H1 (cell line): ENCODE results near the gene SNHG17. TPM values are rescaled to one million over a fixed set of nuclear protein-coding genes. Genes with fewer than 3 reads are reported as not detected.
A peak's percentile ranks its signal among the peaks of the same experiment; 100 is the strongest.

Experiments used
- CTCF ChIA-PET: fragments of 300-600 bp; sonication (Branson Sonifier 250); formaldehyde crosslinking; loops from one replicate; lab custom pipeline; 2021; ENCODE audit not compliant: partially characterized antibody; lab: Charles Lee
- POLR2A ChIA-PET: fragments of 300-600 bp; sonication (Branson Sonifier 250); formaldehyde crosslinking; loops from one replicate; lab custom pipeline; 2021; ENCODE audit warnings: inconsistent platforms; ENCODE audit not compliant: partially characterized antibody; lab: Charles Lee
- DNase-seq, 2 experiments: peaks; one replicate each; pipeline versions ENCODE4 v3.0.0 to v3.0.0-alpha.2; 2010 to 2022; ENCODE audit warnings: low spot score in 2 of 2, low read depth in 1 of 2, mixed read lengths in 1 of 2
- FAIRE-seq: peaks from 2 replicates; lab custom pipeline; 2011; peaks lifted over from hg19 to GRCh38; lab: Jason Lieb, UNC
- H2AFZ ChIP-seq: 2 replicates; pipeline ENCODE4 v1.8.1; 2012; ENCODE audit warnings: low read length, inconsistent platforms
- H2AK5ac ChIP-seq: 2 replicates; pipeline ENCODE4 v1.6.1; 2013; ENCODE audit warnings: low read depth, low read length
- H2BK120ac ChIP-seq: replicated peaks from 2 replicates; pipeline ENCODE3; 2013; ENCODE audit warnings: low read depth, low read length, inconsistent platforms
- H2BK12ac ChIP-seq: 2 replicates; pipeline ENCODE4 v1.6.1; 2013; ENCODE audit warnings: low read depth, low read length
- H2BK15ac ChIP-seq: 2 replicates; pipeline ENCODE4 v1.6.1; 2013; ENCODE audit warnings: low read length
- H2BK20ac ChIP-seq: 2 replicates; pipeline ENCODE4 v1.6.1; 2013; ENCODE audit warnings: low read length
- H2BK5ac ChIP-seq: 2 replicates; pipeline ENCODE4 v1.6.1; 2013; ENCODE audit warnings: low read depth, low read length
- H3K14ac ChIP-seq: 2 replicates; pipeline ENCODE4 v1.6.1; 2013; ENCODE audit warnings: inconsistent platforms; ENCODE audit not compliant: insufficient read length
- H3K18ac ChIP-seq: 2 replicates; pipeline ENCODE4 v1.6.1; 2013; ENCODE audit warnings: low read length; ENCODE audit errors: extremely low read depth
- H3K23ac ChIP-seq: 2 replicates; pipeline ENCODE4 v1.6.1; 2013; ENCODE audit warnings: inconsistent platforms; ENCODE audit not compliant: insufficient read length
- H3K23me2 ChIP-seq: 2 replicates; pipeline ENCODE4 v1.6.1; 2013; ENCODE audit warnings: low read depth, low read length
- H3K27ac ChIP-seq: 2 replicates; pipeline ENCODE4 v1.6.1; 2011; ENCODE audit warnings: low read depth, low read length, inconsistent platforms
- H3K27me3 ChIP-seq, 4 experiments: replicated peaks in 1 of 4; 1 replicate in 1 of 4; 2 replicates in 3 of 4; pipeline versions ENCODE4 v1.6.1 to v1.8.1; 2011 to 2013; ENCODE audit warnings: low read length in 3 of 4, mild to moderate bottlenecking in 3 of 4, inconsistent platforms in 2 of 4, mixed read lengths in 2 of 4, moderate library complexity in 1 of 4; ENCODE audit not compliant: control insufficient read depth in 3 of 4, insufficient read depth in 3 of 4; ENCODE audit errors: extremely low read depth in 1 of 4
- H3K36me3 ChIP-seq, 4 experiments: 2 replicates each; pipeline versions ENCODE4 v1.6.1 to v1.8.1; 2011 to 2013; ENCODE audit warnings: mild to moderate bottlenecking in 4 of 4, low read length in 3 of 4, moderate library complexity in 2 of 4, control low read depth in 1 of 4, inconsistent platforms in 1 of 4; ENCODE audit not compliant: insufficient read depth in 4 of 4, control insufficient read depth in 2 of 4
- H3K4ac ChIP-seq: replicated peaks from 2 replicates; pipeline ENCODE3; 2013; ENCODE audit warnings: low read length, low read depth, mixed read lengths, inconsistent platforms; ENCODE audit not compliant: insufficient read length
- H3K4me1 ChIP-seq, 4 experiments: replicated peaks in 1 of 4; 1 replicate in 1 of 4; 2 replicates in 3 of 4; pipeline versions ENCODE4 v1.6.1 to v1.8.1; 2011 to 2013; ENCODE audit warnings: low read length in 3 of 4, inconsistent platforms in 2 of 4, mixed read lengths in 1 of 4; ENCODE audit not compliant: insufficient read depth in 4 of 4, control insufficient read depth in 3 of 4
- H3K4me2 ChIP-seq, 2 experiments: 2 replicates each; pipeline versions ENCODE4 v1.6.1 to v1.8.1; 2011 to 2013; ENCODE audit warnings: low read depth in 2 of 2, low read length in 2 of 2, control low read depth in 1 of 2, inconsistent platforms in 1 of 2, mild to moderate bottlenecking in 1 of 2; ENCODE audit not compliant: insufficient read depth in 1 of 2
- H3K4me3 ChIP-seq, 4 experiments: fragments of 200-600, 300-600 bp in 1 of 4; sonication (generic), shearing (Covaris generic), sonication (Bioruptor Twin) in 1 of 4; 2 replicates each; pipeline versions ENCODE4 v1.5.1 to v1.8.1; 2011 to 2016; ENCODE audit warnings: low read length in 4 of 4, low read depth in 3 of 4, control low read depth in 2 of 4, inconsistent platforms in 2 of 4, mild to moderate bottlenecking in 2 of 4, mixed read lengths in 1 of 4, moderate library complexity in 1 of 4; ENCODE audit not compliant: insufficient read depth in 2 of 4; ENCODE audit errors: extremely low read depth in 1 of 4
- H3K56ac ChIP-seq: replicated peaks from 2 replicates; pipeline ENCODE3; 2013; ENCODE audit warnings: low read depth, mild to moderate bottlenecking, mixed read lengths, low read length, inconsistent platforms; ENCODE audit not compliant: insufficient read length
- H3K79me1 ChIP-seq: 2 replicates; pipeline ENCODE4 v1.6.1; 2013; ENCODE audit warnings: low read depth, low read length, control low read depth
- H3K79me2 ChIP-seq, 2 experiments: 2 replicates each; pipeline versions ENCODE4 v1.6.1 to v1.8.1; 2012 to 2013; ENCODE audit warnings: low read length in 2 of 2, mild to moderate bottlenecking in 2 of 2, inconsistent platforms in 1 of 2; ENCODE audit not compliant: insufficient read depth in 2 of 2, control insufficient read depth in 1 of 2
- H3K9ac ChIP-seq, 4 experiments: replicated peaks in 1 of 4; 1 replicate in 1 of 4; 2 replicates in 3 of 4; pipeline versions ENCODE4 v1.6.1 to v1.8.1; 2011 to 2013; ENCODE audit warnings: low read depth in 3 of 4, low read length in 3 of 4, control low read depth in 2 of 4, mild to moderate bottlenecking in 2 of 4, moderate library complexity in 2 of 4, inconsistent platforms in 1 of 4; ENCODE audit errors: extremely low read depth in 1 of 4
- H3K9me3 ChIP-seq, 2 experiments: 2 replicates each; pipeline versions ENCODE4 v1.6.1 to v1.8.1; 2012 to 2013; ENCODE audit warnings: mild to moderate bottlenecking in 2 of 2, moderate library complexity in 2 of 2, control low read depth in 1 of 2, inconsistent platforms in 1 of 2, low read depth in 1 of 2, low read length in 1 of 2, mixed read lengths in 1 of 2; ENCODE audit not compliant: insufficient read depth in 2 of 2
- H4K20me1 ChIP-seq, 2 experiments: replicated peaks in 1 of 2; 2 replicates each; pipeline versions ENCODE3 to v1.8.1; 2011 to 2013; ENCODE audit warnings: inconsistent platforms in 2 of 2, low read length in 2 of 2, mild to moderate bottlenecking in 1 of 2; ENCODE audit not compliant: insufficient read depth in 2 of 2, control insufficient read depth in 1 of 2
- H4K5ac ChIP-seq: 2 replicates; pipeline ENCODE4 v1.6.1; 2013; ENCODE audit warnings: low read length, low read depth, mixed read lengths, inconsistent platforms; ENCODE audit not compliant: insufficient read length
- H4K8ac ChIP-seq: 2 replicates; pipeline ENCODE4 v1.8.0; 2013; ENCODE audit warnings: mild to moderate bottlenecking, moderate library complexity, low read length, inconsistent platforms; ENCODE audit not compliant: insufficient read depth; ENCODE audit errors: extremely low read depth
- H4K91ac ChIP-seq: replicated peaks from 2 replicates; pipeline ENCODE3; 2013; ENCODE audit warnings: low read length, mixed read lengths, inconsistent platforms; ENCODE audit not compliant: insufficient read length
- ASH2L ChIP-seq: fragments of 200-600, 300-600 bp; sonication (generic); IDR thresholded peaks from one replicate; pipeline ENCODE4 v1.7.1; 2017; ENCODE audit warnings: low read length
- ATF2 ChIP-seq: IDR thresholded peaks from 2 replicates; pipeline ENCODE4 v1.6.1; 2012; ENCODE audit warnings: low read length, inconsistent platforms
- BACH1 ChIP-seq: IDR thresholded peaks from 2 replicates; pipeline ENCODE4 v1.6.1; 2012; ENCODE audit warnings: low read length, improper control_type of control experiment
- CREB1 ChIP-seq: IDR thresholded peaks from 2 replicates; pipeline ENCODE4 v1.6.1; 2012; ENCODE audit warnings: inconsistent platforms
- EGR1 ChIP-seq: IDR thresholded peaks from 2 replicates; pipeline ENCODE4 v1.6.1; 2011; ENCODE audit warnings: low read depth, low read length, borderline replicate concordance
- FOSL1 ChIP-seq: IDR thresholded peaks from 2 replicates; pipeline ENCODE4 v1.6.1; 2011; ENCODE audit warnings: mild to moderate bottlenecking, low read depth, low read length, moderate library complexity; ENCODE audit not compliant: insufficient read depth
- SRF ChIP-seq: IDR thresholded peaks from 2 replicates; pipeline ENCODE4 v1.6.1; 2011; ENCODE audit warnings: mild to moderate bottlenecking, low read depth, low read length, moderate library complexity
- WGBS, 2 experiments: shearing (Covaris generic) in 1 of 2; methylation state at CpG; one replicate each; pipeline versions ENCODE4 v1.1.6 to v1.1.7; 2013 to 2015; ENCODE audit warnings: low lambda C conversion rate in 2 of 2, mixed read lengths in 2 of 2, inconsistent platforms in 1 of 2, low coverage in 1 of 2, missing lambda C conversion rate in 1 of 2; ENCODE audit not compliant: insufficient replicate concordance in 2 of 2, insufficient coverage in 1 of 2, insufficient read length in 1 of 2; ENCODE audit errors: extremely low coverage in 1 of 2, missing lambda C conversion rate in 1 of 2; 5-methylcytosine and 5-hydroxymethylcytosine counted together
- polyA plus RNA-seq, 7 experiments: library from polyadenylated mRNA; depleted of rRNA in 3 of 7; stranded (reverse) in 5 of 7; unstranded in 2 of 7; fragments of >200 nt in 5 of 7; fragments of 200-250 nt in 2 of 7; gene quantifications; 1 replicate in 5 of 7; 2 replicates in 1 of 7; 4 replicates in 1 of 7; pipeline versions ENCODE4 v1.2.1 to v1.2.3, GENCODE V29; 2011 to 2013; ENCODE audit warnings: missing spikeins in 2 of 7, mixed read lengths in 2 of 7
- total RNA-seq: library from RNA; stranded (reverse); fragmentation: NEBNext Ultra II Directional; extraction: Animal tissue kit (Norgen Biotek cat#: 25700); gene quantifications from 2 replicates; pipeline ENCODE4 v1.2.1, GENCODE V29; 2021

Gene SNHG17
- total and polyA plus RNA-seq, 2 of the 8 experiments (the other 6 are each of a cell fraction or from before 2014, with no cell fraction given), result 59.4 to 59.8 TPM

GRCh38 chr20:38446441-38447209 lies 11.5 kb upstream of the SNHG17 start:
- WGBS, 2 experiments, result 4% methylated on average over 42 of the region's 56 CpGs; no CpG with 5 or more reads in 1 of the 2 experiments
- ChIA-PET POLR2A (interaction anchor here (0.6 to 15.7 kb wide), 10 partner anchors 9 to 131 kb away, joined by 3 to 285 read pairs (median 5); partner anchors contain the start of genes RALGAPB and SNHG17), CTCF (interaction anchor here (0.7 to 5.9 kb wide), 18 partner anchors 9 to 256 kb away, joined by 3 to 85 read pairs (median 4); partner anchors contain the start of genes RALGAPB and SNHG17)
- Histone ChIP-seq H3K36me3 (peaks cover 0 to 15% (median 6%) of the 10 kb centered on the region in 4 experiments; a peak in 4 of 8 replicates), H3K9ac (peak overlapping the region; percentile 52 to 92 (median 81)), H4K20me1 (no peaks in the 10 kb centered on the region), H3K79me2 (no peaks in the 10 kb centered on the region), H3K4ac (peak overlapping the region; percentile 34), H4K8ac (peak overlapping the region; percentile 94), H3K27me3 (no peaks in the 10 kb centered on the region; a peak in 2 of 7 replicates), H3K23me2 (no peaks in the 10 kb centered on the region; the same call in 1 of the 2 replicates), H3K4me1 (peaks cover 0 to 7% (median 4%) of the 10 kb centered on the region in 4 experiments; a peak in 4 of 7 replicates), H3K4me3 (peak overlapping the region; percentile 37 to 87 (median 79)), H4K5ac (peak overlapping the region; percentile 83), H3K27ac (peak overlapping the region; percentile 67; the same call in 1 of the 2 replicates), H2BK15ac (no peak overlapping the region), H3K23ac (no peak overlapping the region), H2BK5ac (peak overlapping the region; percentile 85; the same call in 1 of the 2 replicates), H3K56ac (peak overlapping the region; percentile 20), H3K14ac (no peak overlapping the region), H2AFZ (peak overlapping the region; percentile 93), H2BK12ac (no peak overlapping the region), H2BK120ac (no peak overlapping the region), H3K79me1 (peaks cover 3% of the 10 kb centered on the region; the same call in 1 of the 2 replicates), H3K4me2 (peak overlapping the region; percentile 54 to 93), H2AK5ac (no peak overlapping the region), H2BK20ac (no peak overlapping the region), H4K91ac (peak overlapping the region; percentile 92), H3K18ac (0 out of 2 replicates have a peak overlapping the region, but pooled peaks have one; percentile 13), H3K9me3 (no peaks in the 10 kb centered on the region)
- DNase-seq (peak; percentile 80 to 97), FAIRE-seq (no peak)
- TF ChIP-seq BACH1 (no peak), SRF (no peak), ATF2 (peak; percentile 64; the same call in 1 of the 2 replicates), EGR1 (peak; percentile 96), ASH2L (peak; percentile 86), CREB1 (peak; percentile 76), FOSL1 (no peak)
